GM12878 (cell line): ENCODE data around the gene ATG4B. TPM values are rescaled to one million over a fixed set of nuclear protein-coding genes. Genes with fewer than 3 reads are reported as not detected.

Experiments
- CHD1 ChIP-seq: IDR thresholded peaks from 2 replicates; pipeline ENCODE4 v1.6.1; 2012; ENCODE audit warnings: low read depth, low read length, improper control_type of control experiment
- CTCF ChIP-seq, 3 experiments: IDR thresholded peaks in 2 of 3; conservative IDR thresholded peaks in 1 of 3; 2 replicates each; pipeline ENCODE4 v1.5.1; 2011; ENCODE audit warnings: low read depth in 3 of 3, low read length in 3 of 3, mild to moderate bottlenecking in 3 of 3, control low read depth in 2 of 3, moderate library complexity in 2 of 3, inconsistent platforms in 1 of 3, mixed read lengths in 1 of 3; ENCODE audit not compliant: control insufficient read depth in 2 of 3, insufficient read depth in 1 of 3; ENCODE audit errors: extremely low read depth in 1 of 3
- DPF2 ChIP-seq: fragments of 450-650 bp; IDR thresholded peaks from 2 replicates; pipeline ENCODE4 v1.6.1; 2017; ENCODE audit warnings: mild to moderate bottlenecking
- E4F1 ChIP-seq: fragments of 450-650 bp; IDR thresholded peaks from 2 replicates; pipeline ENCODE4 v1.6.1; 2018; ENCODE audit warnings: borderline replicate concordance, mild to moderate bottlenecking; ENCODE audit not compliant: partially characterized antibody
- HDGF ChIP-seq: fragments of 450-650 bp; IDR thresholded peaks from 2 replicates; pipeline ENCODE4 v1.6.1; 2016; ENCODE audit warnings: antibody characterized with exemption
- NBN ChIP-seq: fragments of 450-650 bp; IDR thresholded peaks from 2 replicates; pipeline ENCODE4 v1.6.1; 2016
- PML ChIP-seq: IDR thresholded peaks from 2 replicates; pipeline ENCODE4 v1.6.1; 2012; ENCODE audit warnings: low read length, inconsistent platforms
- POLR2A ChIP-seq: IDR thresholded peaks from 2 replicates; pipeline ENCODE4 v1.6.1; 2011; ENCODE audit warnings: low read depth, mild to moderate bottlenecking, low read length
- POLR2AphosphoS2 ChIP-seq: IDR thresholded peaks from 2 replicates; pipeline ENCODE4 v1.6.1; 2011; ENCODE audit warnings: low read depth, mild to moderate bottlenecking, low read length, improper control_type of control experiment, moderate library complexity
- RFX5 ChIP-seq: IDR thresholded peaks from 2 replicates; pipeline ENCODE4 v1.6.1; 2011; ENCODE audit warnings: low read depth, low read length, improper control_type of control experiment
- SMAD5 ChIP-seq: IDR thresholded peaks from 2 replicates; pipeline ENCODE4 v1.6.1; 2016; ENCODE audit warnings: antibody characterized with exemption, low read depth
- STAT1 ChIP-seq: fragments of 450-650 bp; conservative IDR thresholded peaks from 2 replicates; pipeline ENCODE4 v1.6.1; 2014; ENCODE audit warnings: antibody characterized with exemption, mild to moderate bottlenecking
- TBL1XR1 ChIP-seq: IDR thresholded peaks from 2 replicates; pipeline ENCODE4 v1.6.1; 2012; ENCODE audit warnings: low read depth, low read length, improper control_type of control experiment
- TCF12 ChIP-seq: IDR thresholded peaks from 2 replicates; pipeline ENCODE4 v1.6.1; 2011; ENCODE audit warnings: low read depth, mild to moderate bottlenecking, low read length
- YBX1 ChIP-seq: fragments of 450-650 bp; IDR thresholded peaks from 2 replicates; pipeline ENCODE4 v1.6.1; 2016; ENCODE audit warnings: antibody characterized with exemption
- YY1 ChIP-seq: IDR thresholded peaks from 2 replicates; pipeline ENCODE4 v1.6.1; 2011; ENCODE audit warnings: low read depth, mild to moderate bottlenecking, low read length
- ZBED1 ChIP-seq: IDR thresholded peaks from 2 replicates; pipeline ENCODE4 v1.6.1; 2016; ENCODE audit warnings: borderline replicate concordance
- ZNF207 ChIP-seq: fragments of 450-650 bp; IDR thresholded peaks from 2 replicates; pipeline ENCODE4 v1.6.1; 2014; ENCODE audit warnings: antibody characterized with exemption, mild to moderate bottlenecking, borderline replicate concordance
- ZNF217 ChIP-seq: fragments of 450-650 bp; IDR thresholded peaks from 2 replicates; pipeline ENCODE4 v1.6.1; 2017; ENCODE audit warnings: antibody characterized with exemption, mild to moderate bottlenecking
- ZNF24 ChIP-seq: fragments of 450-650 bp; IDR thresholded peaks from 2 replicates; pipeline ENCODE4 v1.6.1; 2017; ENCODE audit warnings: antibody characterized with exemption, mild to moderate bottlenecking
- ZNF622 ChIP-seq: fragments of 450-650 bp; IDR thresholded peaks from 2 replicates; pipeline ENCODE4 v1.6.1; 2017; ENCODE audit warnings: mild to moderate bottlenecking, inconsistent platforms
- polyA plus RNA-seq, 11 experiments: library from polyadenylated mRNA; depleted of rRNA in 4 of 11; unstranded in 6 of 11; stranded (reverse) in 5 of 11; fragments of >200 nt; fragmentation: Nextera tagmentation in 4 of 11; fragmentation: Illumina TruSeq in 1 of 11; extraction: Ambion mirVana in 4 of 11; extraction: Trizol in 1 of 11; gene quantifications; 1 replicate in 1 of 11; 2 replicates in 10 of 11; pipeline versions ENCODE4 v1.2.1 to v1.2.3, GENCODE V29; 2011 to 2016; ENCODE audit warnings: inconsistent platforms in 2 of 11, missing spikeins in 2 of 11, low read depth in 1 of 11
- total RNA-seq, 4 experiments: library from RNA; depleted of rRNA in 3 of 4; stranded (reverse); fragments of >200 nt in 3 of 4; fragmentation: Illumina TruSeq in 1 of 4; extraction: Trizol in 1 of 4; gene quantifications; 2 replicates each; pipeline versions ENCODE4 v1.2.1 to v1.2.3, GENCODE V29; 2013 to 2021
- TF ChIP-seq, protein P1 (sequence below): fragments of 450-650 bp; IDR thresholded peaks from 2 replicates; pipeline ENCODE4 v1.6.1; 2014; ENCODE audit warnings: mild to moderate bottlenecking
- TF ChIP-seq, protein P2 (sequence below): IDR thresholded peaks from 2 replicates; pipeline ENCODE4 v1.6.1; 2012; ENCODE audit warnings: low read depth, low read length, improper control_type of control experiment
- TF ChIP-seq, protein P3 (sequence below): IDR thresholded peaks from 2 replicates; pipeline ENCODE4 v1.6.1; 2011; ENCODE audit warnings: borderline replicate concordance, low read depth, mild to moderate bottlenecking, moderate library complexity, low read length; ENCODE audit not compliant: insufficient read depth, poor library complexity, severe bottlenecking

The ATG4B gene
- total and polyA plus RNA-seq, 10 of the 15 experiments (the other 5 are each of a cell fraction or from before 2014, with no cell fraction given), result 5.8 to 84.1 (median 64.9) TPM

DNA sequence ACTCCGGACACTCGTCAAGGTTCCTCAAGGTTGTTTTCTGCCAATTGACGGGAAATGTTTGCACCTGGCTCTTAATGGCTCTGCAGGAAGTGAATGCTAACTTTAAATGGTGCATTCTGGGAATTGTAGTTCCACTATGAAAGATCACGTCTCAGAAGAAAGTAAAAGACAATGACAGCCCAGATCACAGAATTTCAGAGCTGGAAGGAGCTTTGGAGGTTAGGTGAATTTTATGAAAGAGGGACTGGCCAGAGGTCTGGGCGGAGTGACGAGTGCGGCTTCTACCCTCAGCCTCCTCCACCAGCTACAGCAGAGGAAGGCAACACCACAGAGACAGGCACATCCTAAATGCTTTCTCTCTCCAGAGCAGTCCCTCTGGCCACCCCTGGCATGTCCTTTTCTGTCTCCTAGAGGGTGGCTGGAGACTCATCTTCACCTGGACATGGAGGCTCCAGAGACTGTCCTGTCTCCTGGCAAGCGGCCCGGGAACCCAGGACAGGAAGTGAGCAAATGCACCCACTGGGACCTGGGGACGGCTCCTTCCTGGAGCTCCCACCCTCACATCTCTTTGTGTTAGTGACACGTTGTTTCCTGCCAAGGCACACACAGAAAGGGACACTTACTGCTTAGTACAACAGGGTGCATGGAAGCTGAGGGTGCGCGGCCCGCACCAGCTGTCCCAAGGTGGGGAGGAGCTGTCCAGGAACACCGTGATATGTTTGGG lies 19.9 kb upstream of the ATG4B start (continued):
- TF ChIP-seq CTCF (IDR thresholded peaks at IDR 0.05 in 2 of 3, conservative IDR thresholded peaks at IDR 0.05 in 1 of 3; ENCODE audit: control insufficient read depth in 2 of 3, extremely low read depth in 1 of 3, insufficient read depth in 1 of 3, low read depth in 3 of 3, low read length in 3 of 3), result no peak
- no peak for TF ChIP-seq PML
- no peak for TF ChIP-seq ZNF207
- TF ChIP-seq DPF2, result no peak
- no peak for TF ChIP-seq RFX5
- no peak for TF ChIP-seq E4F1
- TF ChIP-seq, protein P1, sequence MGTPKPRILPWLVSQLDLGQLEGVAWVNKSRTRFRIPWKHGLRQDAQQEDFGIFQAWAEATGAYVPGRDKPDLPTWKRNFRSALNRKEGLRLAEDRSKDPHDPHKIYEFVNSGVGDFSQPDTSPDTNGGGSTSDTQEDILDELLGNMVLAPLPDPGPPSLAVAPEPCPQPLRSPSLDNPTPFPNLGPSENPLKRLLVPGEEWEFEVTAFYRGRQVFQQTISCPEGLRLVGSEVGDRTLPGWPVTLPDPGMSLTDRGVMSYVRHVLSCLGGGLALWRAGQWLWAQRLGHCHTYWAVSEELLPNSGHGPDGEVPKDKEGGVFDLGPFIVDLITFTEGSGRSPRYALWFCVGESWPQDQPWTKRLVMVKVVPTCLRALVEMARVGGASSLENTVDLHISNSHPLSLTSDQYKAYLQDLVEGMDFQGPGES, result no peak
- no peak for TF ChIP-seq CHD1
- no peak for TF ChIP-seq ZBED1
- no peak for TF ChIP-seq YBX1
- 0 out of 2 replicates have a peak, but pooled peaks have one; percentile 33 for TF ChIP-seq NBN
- no peak for TF ChIP-seq ZNF217
- no peak for TF ChIP-seq TBL1XR1
- TF ChIP-seq POLR2AphosphoS2, result no peak
- peak; percentile 34; the same call in 1 of the 2 replicates for TF ChIP-seq POLR2A
- TF ChIP-seq SMAD5, result no peak
- no peak for TF ChIP-seq ZNF622
- TF ChIP-seq HDGF, result 0 out of 2 replicates have a peak, but pooled peaks have one; percentile 41
- no peak for TF ChIP-seq ZNF24
- TF ChIP-seq, protein P2, sequence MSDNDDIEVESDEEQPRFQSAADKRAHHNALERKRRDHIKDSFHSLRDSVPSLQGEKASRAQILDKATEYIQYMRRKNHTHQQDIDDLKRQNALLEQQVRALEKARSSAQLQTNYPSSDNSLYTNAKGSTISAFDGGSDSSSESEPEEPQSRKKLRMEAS, result no peak
- TF ChIP-seq, protein P3, sequence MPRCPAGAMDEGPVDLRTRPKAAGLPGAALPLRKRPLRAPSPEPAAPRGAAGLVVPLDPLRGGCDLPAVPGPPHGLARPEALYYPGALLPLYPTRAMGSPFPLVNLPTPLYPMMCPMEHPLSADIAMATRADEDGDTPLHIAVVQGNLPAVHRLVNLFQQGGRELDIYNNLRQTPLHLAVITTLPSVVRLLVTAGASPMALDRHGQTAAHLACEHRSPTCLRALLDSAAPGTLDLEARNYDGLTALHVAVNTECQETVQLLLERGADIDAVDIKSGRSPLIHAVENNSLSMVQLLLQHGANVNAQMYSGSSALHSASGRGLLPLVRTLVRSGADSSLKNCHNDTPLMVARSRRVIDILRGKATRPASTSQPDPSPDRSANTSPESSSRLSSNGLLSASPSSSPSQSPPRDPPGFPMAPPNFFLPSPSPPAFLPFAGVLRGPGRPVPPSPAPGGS, result no peak
- TF ChIP-seq STAT1, result no peak
- no peak for TF ChIP-seq TCF12
- TF ChIP-seq YY1, result peak; percentile 86
